ENCODE results near the gene ANKRD27. TPM values are rescaled to one million over a fixed set of nuclear protein-coding genes. Genes with fewer than 3 reads are reported as not detected.

The ANKRD27 gene
- total and polyA plus RNA-seq, 10 of the 15 experiments (the other 5 are each of a cell fraction or from before 2014, with no cell fraction given) = 2.8 to 49.9 (median 28.5) TPM

GRCh38 chr19:32674931-32675719 lies at the start of gene ANKRD27 (continued):
- no peak for TF ChIP-seq ZSCAN29 (IDR thresholded peaks at IDR 0.05)
- no peak for TF ChIP-seq SREBF2 (IDR thresholded peaks at IDR 0.05; ENCODE audit: low read length)
- peak; percentile 19; the same call in 1 of the 2 replicates for TF ChIP-seq NR2F1 (conservative IDR thresholded peaks at IDR 0.05)
- TF ChIP-seq KAT2A (conservative IDR thresholded peaks at IDR 0.05; ENCODE audit: control insufficient read depth, low read depth, low read length) = no peak
- no peak for TF ChIP-seq HCFC1 (IDR thresholded peaks at IDR 0.05; ENCODE audit: low read length)
- TF ChIP-seq SIX5 (IDR thresholded peaks at IDR 0.05; ENCODE audit: low read depth, low read length, severe bottlenecking) = no peak
- TF ChIP-seq CREB1 (IDR thresholded peaks at IDR 0.05; ENCODE audit: low read depth) = peak; percentile 55; the same call in 1 of the 2 replicates
- TF ChIP-seq RAD51 (IDR thresholded peaks at IDR 0.05) = peak; percentile 76
- no peak for TF ChIP-seq MTA2 (IDR thresholded peaks at IDR 0.05; ENCODE audit: low read depth)
- TF ChIP-seq NFIC (IDR thresholded peaks at IDR 0.05; ENCODE audit: low read depth, low read length) = no peak
- TF ChIP-seq E4F1 (IDR thresholded peaks at IDR 0.05; ENCODE audit: borderline replicate concordance, partially characterized antibody) = peak; percentile 35
- peak; percentile 26; the same call in 1 of the 2 replicates for TF ChIP-seq NBN (IDR thresholded peaks at IDR 0.05)
- TF ChIP-seq POLR2AphosphoS2 (IDR thresholded peaks at IDR 0.05; ENCODE audit: low read depth, low read length) = no peak
- 0 out of 2 replicates have a peak, but pooled peaks have one; percentile 35 for TF ChIP-seq SIN3A (IDR thresholded peaks at IDR 0.05; ENCODE audit: low read depth, low read length)
- no peak for TF ChIP-seq RELA (IDR thresholded peaks at IDR 0.05; ENCODE audit: borderline replicate concordance, partially characterized antibody)

All from GM12878 (cell line).